ENCODE data around the gene TCF7L2.

GRCh38 chr10:112938808-112939482 is 11.1 kb upstream of the TCF7L2 start:
- TF ChIP-seq EZH2 (IDR thresholded peaks at IDR 0.05; ENCODE audit: borderline replicate concordance, insufficient read depth, low read length, poor library complexity, severe bottlenecking) (no peak), SMC3 (conservative IDR thresholded peaks at IDR 0.05; ENCODE audit: poor library complexity) (no peak), POLR2AphosphoS5 (IDR thresholded peaks at IDR 0.05) (no peak), CTCF (IDR thresholded peaks at IDR 0.05; ENCODE audit: poor library complexity, severe bottlenecking) (no peak), EP300 (conservative IDR thresholded peaks at IDR 0.05; ENCODE audit: poor library complexity, severe bottlenecking) (no peak), TAF1 (IDR thresholded peaks at IDR 0.05; ENCODE audit: low read depth) (no peak), MXI1 (conservative IDR thresholded peaks at IDR 0.05; ENCODE audit: poor library complexity, severe bottlenecking) (no peak)
